Neutrophil (primary cell): Measurements from ENCODE around the gene PLXNB2.

ENCODE experiments used
- H3K27ac ChIP-seq: fragments of 200-600 bp; sonication (generic); 2 replicates; pipeline ENCODE4 v1.5.1; 2016; ENCODE audit warnings: mild to moderate bottlenecking, moderate library complexity
- H3K27me3 ChIP-seq: fragments of 200-600 bp; sonication (generic); 2 replicates; pipeline ENCODE4 v1.6.0; 2016; ENCODE audit warnings: mild to moderate bottlenecking
- H3K36me3 ChIP-seq: fragments of 200-600 bp; sonication (generic); 2 replicates; pipeline ENCODE4 v1.5.1; 2017
- H3K4me1 ChIP-seq, 2 experiments: fragments of 200-600 bp in 1 of 2; sonication (generic) in 1 of 2; 1 replicate in 1 of 2; 2 replicates in 1 of 2; pipeline versions ENCODE4 v1.5.1 to v1.6.1; 2013 to 2016; ENCODE audit warnings: low read depth in 1 of 2, low read length in 1 of 2, mild to moderate bottlenecking in 1 of 2, moderate library complexity in 1 of 2; ENCODE audit not compliant: control insufficient read depth in 1 of 2, insufficient read depth in 1 of 2
- H3K4me3 ChIP-seq, 2 experiments: fragments of 200-600 bp in 1 of 2; sonication (generic) in 1 of 2; 1 replicate in 1 of 2; 2 replicates in 1 of 2; pipeline ENCODE4 v1.5.1; 2013 to 2016; ENCODE audit warnings: low read depth in 1 of 2, low read length in 1 of 2, mild to moderate bottlenecking in 1 of 2, moderate library complexity in 1 of 2
- H3K9me3 ChIP-seq: fragments of 200-600 bp; sonication (generic); 2 replicates; pipeline ENCODE4 v1.5.1; 2016
- TF ChIP-seq, protein P1 (sequence below): fragments of 200-600 bp; sonication (generic); IDR thresholded peaks from 2 replicates; pipeline ENCODE4 v1.5.1; 2016; ENCODE audit warnings: antibody characterized with exemption

The PLXNB2 gene

DNA sequence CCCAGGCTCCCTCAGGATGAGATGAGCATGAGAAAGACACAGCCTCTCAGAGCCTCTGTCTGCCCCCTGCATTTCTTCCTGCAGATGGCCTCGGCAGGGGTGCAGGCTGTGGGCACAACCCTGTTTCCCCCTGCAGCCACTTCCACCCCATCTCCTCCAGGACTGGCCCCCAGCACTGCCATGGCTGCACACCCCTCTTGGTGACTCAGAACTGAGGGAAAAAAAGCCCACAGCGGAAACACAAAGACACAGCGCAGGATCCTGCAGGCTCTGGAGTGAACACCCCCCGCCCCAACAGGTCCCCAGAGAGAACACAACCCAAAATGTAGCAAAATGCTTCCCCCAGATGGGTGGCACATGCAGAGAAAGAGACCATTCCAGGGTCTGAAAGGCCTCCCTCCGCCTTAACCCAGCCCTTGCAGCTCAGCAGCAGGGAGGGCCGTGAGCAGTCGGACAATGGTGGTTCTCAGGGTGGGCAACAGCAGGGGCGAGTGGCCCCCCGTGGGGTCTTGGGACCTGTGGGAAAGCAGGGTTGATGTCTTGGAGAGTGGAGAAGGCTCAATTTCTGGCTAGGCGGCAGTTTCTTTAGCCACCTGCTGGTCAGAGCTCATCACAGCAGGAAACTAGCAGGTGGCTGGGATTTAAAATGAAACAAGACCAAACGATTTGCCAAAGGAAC lies 70.6 kb downstream of the PLXNB2 start:
- Histone ChIP-seq H3K4me3 (no peak overlapping the region), H3K9me3 (no peaks in the 10 kb centered on the region), H3K27me3 (no peaks in the 10 kb centered on the region), H3K27ac (no peak overlapping the region), H3K4me1 (peaks cover 9 to 10% of the 10 kb centered on the region in 2 experiments), H3K36me3 (peaks cover 32% of the 10 kb centered on the region)
- TF ChIP-seq, protein P1, sequence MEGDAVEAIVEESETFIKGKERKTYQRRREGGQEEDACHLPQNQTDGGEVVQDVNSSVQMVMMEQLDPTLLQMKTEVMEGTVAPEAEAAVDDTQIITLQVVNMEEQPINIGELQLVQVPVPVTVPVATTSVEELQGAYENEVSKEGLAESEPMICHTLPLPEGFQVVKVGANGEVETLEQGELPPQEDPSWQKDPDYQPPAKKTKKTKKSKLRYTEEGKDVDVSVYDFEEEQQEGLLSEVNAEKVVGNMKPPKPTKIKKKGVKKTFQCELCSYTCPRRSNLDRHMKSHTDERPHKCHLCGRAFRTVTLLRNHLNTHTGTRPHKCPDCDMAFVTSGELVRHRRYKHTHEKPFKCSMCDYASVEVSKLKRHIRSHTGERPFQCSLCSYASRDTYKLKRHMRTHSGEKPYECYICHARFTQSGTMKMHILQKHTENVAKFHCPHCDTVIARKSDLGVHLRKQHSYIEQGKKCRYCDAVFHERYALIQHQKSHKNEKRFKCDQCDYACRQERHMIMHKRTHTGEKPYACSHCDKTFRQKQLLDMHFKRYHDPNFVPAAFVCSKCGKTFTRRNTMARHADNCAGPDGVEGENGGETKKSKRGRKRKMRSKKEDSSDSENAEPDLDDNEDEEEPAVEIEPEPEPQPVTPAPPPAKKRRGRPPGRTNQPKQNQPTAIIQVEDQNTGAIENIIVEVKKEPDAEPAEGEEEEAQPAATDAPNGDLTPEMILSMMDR = no peak

GRCh38 chr22:50233223-50233622 lies 74.2 kb downstream of the PLXNB2 start:
- TF ChIP-seq, protein P1 = no peak
- H3K9me3 ChIP-seq = no peaks in the 10 kb centered on the region
- no peak overlapping the region for H3K27ac ChIP-seq
- peaks cover 34% of the 10 kb centered on the region for H3K36me3 ChIP-seq
- no peaks in the 10 kb centered on the region for H3K27me3 ChIP-seq
- no peaks in the 10 kb centered on the region for H3K4me1 ChIP-seq
- H3K4me3 ChIP-seq = no peak overlapping the region

DNA sequence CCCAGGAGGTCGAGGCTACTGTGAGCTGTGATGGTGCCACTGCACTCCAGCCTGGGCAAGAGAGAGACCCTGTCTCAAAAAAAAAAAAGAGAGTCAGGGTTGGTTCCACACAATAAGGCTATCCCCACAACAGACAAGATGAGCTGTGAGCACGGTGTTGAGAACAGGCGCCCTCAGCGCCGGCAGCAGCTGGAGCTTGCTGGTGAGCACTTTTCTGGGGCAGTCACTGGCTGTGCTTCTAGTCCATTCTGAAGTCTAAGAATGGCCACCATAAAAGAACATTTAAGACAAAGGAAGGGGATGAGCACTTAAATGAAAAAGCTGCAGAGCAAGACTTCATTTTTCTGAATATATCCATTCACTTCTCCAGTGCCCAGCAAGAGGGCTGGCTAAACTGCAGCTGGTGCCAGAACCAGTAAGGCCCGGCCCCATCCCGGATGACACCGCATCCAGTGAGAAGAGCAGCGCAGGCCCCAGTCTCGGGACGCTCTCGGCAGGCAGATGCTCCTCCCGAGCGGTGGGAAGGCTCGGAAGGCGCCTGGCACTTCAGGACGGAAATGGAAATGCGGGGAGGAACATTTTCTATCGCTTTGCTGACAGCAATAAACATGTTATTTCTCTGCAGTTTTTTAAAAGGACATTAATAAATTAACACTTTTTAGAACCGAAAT lies 74.8 kb downstream of the PLXNB2 start:
- TF ChIP-seq, protein P1 = no peak
- H3K27me3 ChIP-seq = no peaks in the 10 kb centered on the region
- H3K27ac ChIP-seq = no peak overlapping the region
- H3K9me3 ChIP-seq = no peaks in the 10 kb centered on the region
- peaks cover 40% of the 10 kb centered on the region for H3K36me3 ChIP-seq
- no peak overlapping the region for H3K4me3 ChIP-seq
- no peaks in the 10 kb centered on the region for H3K4me1 ChIP-seq

DNA sequence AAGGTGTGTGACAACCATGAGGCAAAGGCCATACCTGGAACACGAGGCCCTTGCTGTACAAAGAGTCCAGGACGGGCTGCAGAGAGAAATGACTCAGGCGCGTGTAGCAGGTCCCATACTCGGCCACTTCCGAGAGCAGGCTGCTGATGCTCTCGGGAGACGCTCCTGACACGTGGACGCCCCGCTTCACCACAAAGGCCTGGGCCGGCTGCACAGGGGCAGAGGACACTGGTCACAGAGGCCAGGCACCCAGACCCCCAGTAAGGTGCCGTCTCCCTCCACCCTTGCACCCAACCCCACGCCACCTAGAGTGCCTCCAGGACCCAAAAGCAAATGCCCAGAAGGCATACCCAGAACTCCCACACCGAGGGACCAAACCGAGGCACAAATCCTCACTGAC lies 78.1 kb downstream of the PLXNB2 start:
- Histone ChIP-seq H3K4me1 (no peaks in the 10 kb centered on the region), H3K27ac (no peak overlapping the region), H3K36me3 (peaks cover 63% of the 10 kb centered on the region), H3K9me3 (no peaks in the 10 kb centered on the region), H3K27me3 (no peaks in the 10 kb centered on the region), H3K4me3 (no peak overlapping the region)
- TF ChIP-seq, protein P1 = no peak

- H3K27ac ChIP-seq = no peak overlapping the region
- peaks cover 72% of the 10 kb centered on the region for H3K36me3 ChIP-seq
- H3K9me3 ChIP-seq = no peaks in the 10 kb centered on the region
- TF ChIP-seq, protein P1 = no peak
- no peaks in the 10 kb centered on the region for H3K27me3 ChIP-seq
- no peak overlapping the region for H3K4me3 ChIP-seq
- no peaks in the 10 kb centered on the region for H3K4me1 ChIP-seq
Observed at GRCh38 chr22:50228366-50228765, 79.1 kb downstream of the PLXNB2 start.
